ENCODE measurements around the gene ITK. TPM values are rescaled to one million over a fixed set of nuclear protein-coding genes. Genes with fewer than 3 reads are reported as not detected.

The ITK gene
- total and polyA plus RNA-seq, 4 donors: 0.35 to 1.5 (median 0.43) TPM

- no peaks in the 10 kb centered on the region for H3K9me3 ChIP-seq (ENCODE audit: control insufficient read depth in 4 of 4, low read length in 3 of 4)
- TF ChIP-seq CTCF (IDR thresholded peaks at IDR 0.05; ENCODE audit: low read depth, low read length, missing input control) (no peak), FOXA2 (IDR thresholded peaks at IDR 0.05) (no peak), GABPA (IDR thresholded peaks at IDR 0.05 in 1 of 2, conservative IDR thresholded peaks at IDR 0.05 in 1 of 2) (no peak), YY1 (IDR thresholded peaks at IDR 0.05) (no peak), RXRA (IDR thresholded peaks at IDR 0.05) (no peak), TAF1 (conservative IDR thresholded peaks at IDR 0.05) (no peak), HNF4A (conservative IDR thresholded peaks at IDR 0.05) (no peak), REST (IDR thresholded peaks at IDR 0.05) (no peak), NR2F2 (IDR thresholded peaks at IDR 0.05) (no peak), ATF3 (IDR thresholded peaks at IDR 0.05) (no peak), RAD21 (IDR thresholded peaks at IDR 0.05) (no peak), EGR1 (IDR thresholded peaks at IDR 0.05; ENCODE audit: low read depth in 2 of 2) (no peak), JUND (IDR thresholded peaks at IDR 0.05) (no peak), SP1 (IDR thresholded peaks at IDR 0.05) (no peak), MAX (IDR thresholded peaks at IDR 0.05) (no peak), ZBTB33 (IDR thresholded peaks at IDR 0.05) (no peak), FOXA1 (IDR thresholded peaks at IDR 0.05) (no peak)
- H3K36me3 ChIP-seq (ENCODE audit: control insufficient read depth in 4 of 4, insufficient read depth in 3 of 4, low read depth in 1 of 4, low read length in 3 of 4): no peaks in the 10 kb centered on the region
- H3K27ac ChIP-seq (ENCODE audit: low read depth in 1 of 2, low read length in 2 of 2): no peak overlapping the region
- 81% methylated on average over 10 of the region's 10 CpGs for WGBS
- no peak overlapping the region for H3K4me3 ChIP-seq (ENCODE audit: low read depth in 1 of 3, low read length in 3 of 3)
- H3K9ac ChIP-seq (ENCODE audit: low read depth in 1 of 2, low read length in 2 of 2): no peak overlapping the region
- no peak for DNase-seq (ENCODE audit: low spot score)
- no peaks in the 10 kb centered on the region for H3K27me3 ChIP-seq (ENCODE audit: control insufficient read depth in 4 of 4, insufficient read depth in 4 of 4, low read length in 3 of 4)
- H3K4me1 ChIP-seq (ENCODE audit: control insufficient read depth in 4 of 4, insufficient read depth in 4 of 4, low read length in 3 of 4): no peaks in the 10 kb centered on the region
Observed at GRCh38 chr5:157222506-157223230, 42.0 kb downstream of the ITK start.
